HEK293 (cell line): ENCODE data around the gene MTMR4.

Experiments
- CTCF ChIA-PET: fragments of 350-600 bp; formaldehyde crosslinking; extraction: SDS; loops from one replicate; lab custom pipeline; 2021; ENCODE audit warnings: antibody characterized with exemption; lab: Yijun Ruan, JAX
- POLR2A ChIA-PET: fragments of 300-600 bp; formaldehyde crosslinking; extraction: SDS; loops from one replicate; lab custom pipeline; 2020; ENCODE audit warnings: antibody characterized with exemption, inconsistent platforms; lab: Yijun Ruan, JAX
- H3K27ac ChIP-seq: fragments of 200-500 bp; sonication (Bioruptor generic); 2 replicates; pipeline ENCODE4 v1.5.1; 2014; ENCODE audit warnings: low read depth, low read length, control low read depth, inconsistent platforms; ENCODE audit errors: extremely low read depth
- H3K36me3 ChIP-seq, 2 experiments: fragments of 200-500 bp in 1 of 2; sonication (Bioruptor generic) in 1 of 2; 1 replicate in 1 of 2; 2 replicates in 1 of 2; pipeline ENCODE4 v1.5.1; 2014 to 2017; ENCODE audit warnings: inconsistent platforms in 2 of 2, low read length in 2 of 2; ENCODE audit not compliant: control insufficient read depth in 2 of 2, insufficient read depth in 1 of 2
- H3K4me1 ChIP-seq: fragments of 200-500 bp; sonication (Bioruptor generic); 2 replicates; pipeline ENCODE4 v1.5.1; 2014; ENCODE audit warnings: mild to moderate bottlenecking, low read length, inconsistent platforms; ENCODE audit not compliant: control insufficient read depth, insufficient read depth
- H3K4me3 ChIP-seq: 2 replicates; pipeline ENCODE4 v1.5.1; 2011; ENCODE audit warnings: low read depth, mild to moderate bottlenecking, control low read depth, low read length, moderate library complexity
- H3K9me3 ChIP-seq: fragments of 200-500 bp; sonication (Bioruptor generic); 2 replicates; pipeline ENCODE4 v1.5.1; 2014; ENCODE audit warnings: low read depth, low read length, inconsistent platforms; ENCODE audit not compliant: control insufficient read depth, insufficient read depth
- AEBP2 ChIP-seq: fragments of 450-650 bp; formaldehyde crosslinking; IDR thresholded peaks from 2 replicates; pipeline ENCODE4 v1.5.1; 2016; ENCODE audit warnings: missing biosample characterization, missing genetic modification characterization, borderline replicate concordance
- BCL11A ChIP-seq: fragments of 450-650 bp; formaldehyde crosslinking; IDR thresholded peaks from 2 replicates; pipeline ENCODE4 v1.5.1; 2016; ENCODE audit warnings: low read depth, missing biosample characterization, missing genetic modification characterization
- GLIS2 ChIP-seq: fragments of 450-650 bp; formaldehyde crosslinking; IDR thresholded peaks from 2 replicates; pipeline ENCODE4 v1.5.1; 2016; ENCODE audit warnings: missing biosample characterization, missing genetic modification characterization
- HOXA7 ChIP-seq: sonication (generic); formaldehyde crosslinking; IDR thresholded peaks from 2 replicates; pipeline ENCODE4 v1.8.1; 2022; ENCODE audit warnings: missing genetic modification reagents, borderline replicate concordance
- KLF1 ChIP-seq: fragments of 450-650 bp; formaldehyde crosslinking; IDR thresholded peaks from 2 replicates; pipeline ENCODE4 v1.5.1; 2016; ENCODE audit warnings: missing biosample characterization, missing genetic modification characterization
- MYNN ChIP-seq: fragments of 450-650 bp; formaldehyde crosslinking; IDR thresholded peaks from 2 replicates; pipeline ENCODE4 v1.5.1; 2016; ENCODE audit warnings: missing biosample characterization, missing genetic modification characterization, borderline replicate concordance
- OSR2 ChIP-seq: fragments of 450-650 bp; formaldehyde crosslinking; IDR thresholded peaks from 2 replicates; pipeline ENCODE4 v1.5.1; 2016; ENCODE audit warnings: missing biosample characterization, missing genetic modification characterization
- RBAK ChIP-seq: fragments of 450-650 bp; formaldehyde crosslinking; IDR thresholded peaks from 2 replicates; pipeline ENCODE4 v1.5.1; 2016; ENCODE audit warnings: missing biosample characterization, missing genetic modification characterization
- SCRT2 ChIP-seq: fragments of 450-650 bp; formaldehyde crosslinking; IDR thresholded peaks from 2 replicates; pipeline ENCODE4 v1.5.1; 2016; ENCODE audit warnings: missing biosample characterization, missing genetic modification characterization
- ZBTB17 ChIP-seq: fragments of 450-650 bp; formaldehyde crosslinking; IDR thresholded peaks from 2 replicates; pipeline ENCODE4 v1.5.1; 2016; ENCODE audit warnings: missing biosample characterization, missing genetic modification characterization
- ZBTB44 ChIP-seq: fragments of 450-650 bp; IDR thresholded peaks from 2 replicates; pipeline ENCODE4 v1.5.1; 2018; ENCODE audit warnings: missing biosample characterization, mild to moderate bottlenecking, missing genetic modification characterization
- ZFP37 ChIP-seq: fragments of 450-650 bp; formaldehyde crosslinking; IDR thresholded peaks from 2 replicates; pipeline ENCODE4 v1.5.1; 2016; ENCODE audit warnings: missing biosample characterization, missing genetic modification characterization
- ZFP41 ChIP-seq: fragments of 450-650 bp; formaldehyde crosslinking; IDR thresholded peaks from 2 replicates; pipeline ENCODE4 v1.5.1; 2016; ENCODE audit warnings: missing biosample characterization, missing genetic modification characterization, borderline replicate concordance
- ZNF140 ChIP-seq: fragments of 450-650 bp; formaldehyde crosslinking; IDR thresholded peaks from 2 replicates; pipeline ENCODE4 v1.5.1; 2016; ENCODE audit warnings: missing biosample characterization, missing genetic modification characterization
- ZNF174 ChIP-seq: fragments of 450-650 bp; formaldehyde crosslinking; IDR thresholded peaks from 2 replicates; pipeline ENCODE4 v1.5.0; 2017; ENCODE audit warnings: missing biosample characterization, mild to moderate bottlenecking, missing genetic modification characterization
- ZNF280C ChIP-seq: fragments of 450-650 bp; formaldehyde crosslinking; IDR thresholded peaks from 2 replicates; pipeline ENCODE4 v1.5.1; 2016; ENCODE audit warnings: missing biosample characterization, missing genetic modification characterization
- ZNF292 ChIP-seq: fragments of 450-650 bp; formaldehyde crosslinking; IDR thresholded peaks from 2 replicates; pipeline ENCODE4 v1.5.1; 2016; ENCODE audit warnings: low read depth, missing biosample characterization, missing genetic modification characterization, borderline replicate concordance
- ZNF404 ChIP-seq: fragments of 450-650 bp; formaldehyde crosslinking; IDR thresholded peaks from 2 replicates; pipeline ENCODE4 v1.5.1; 2017; ENCODE audit warnings: missing biosample characterization, missing genetic modification characterization
- ZNF510 ChIP-seq: fragments of 450-650 bp; formaldehyde crosslinking; IDR thresholded peaks from 2 replicates; pipeline ENCODE4 v1.5.1; 2018; ENCODE audit warnings: mild to moderate bottlenecking, missing genetic modification characterization, missing biosample characterization; ENCODE audit not compliant: insufficient replicate concordance
- ZNF521 ChIP-seq: fragments of 450-650 bp; formaldehyde crosslinking; IDR thresholded peaks from 2 replicates; pipeline ENCODE4 v1.5.1; 2017; ENCODE audit warnings: missing biosample characterization, mild to moderate bottlenecking, missing genetic modification characterization
- ZNF530 ChIP-seq: fragments of 450-650 bp; formaldehyde crosslinking; IDR thresholded peaks from 2 replicates; pipeline ENCODE4 v1.5.1; 2016; ENCODE audit warnings: low read depth, missing biosample characterization, missing genetic modification characterization
- ZNF768 ChIP-seq: fragments of 450-650 bp; formaldehyde crosslinking; IDR thresholded peaks from 2 replicates; pipeline ENCODE4 v1.5.1; 2018; ENCODE audit warnings: missing biosample characterization, mild to moderate bottlenecking, missing genetic modification characterization
- ZNF776 ChIP-seq: fragments of 450-650 bp; formaldehyde crosslinking; IDR thresholded peaks from 2 replicates; pipeline ENCODE4 v1.5.0; 2017; ENCODE audit warnings: missing biosample characterization, missing genetic modification characterization, borderline replicate concordance
- ZSCAN16 ChIP-seq: fragments of 450-650 bp; formaldehyde crosslinking; IDR thresholded peaks from 2 replicates; pipeline ENCODE4 v1.5.1; 2016; ENCODE audit warnings: missing biosample characterization, missing genetic modification characterization
- ZSCAN30 ChIP-seq: fragments of 450-650 bp; IDR thresholded peaks from 2 replicates; pipeline ENCODE4 v1.5.1; 2018; ENCODE audit warnings: missing biosample characterization, mild to moderate bottlenecking, missing genetic modification characterization, moderate library complexity

Gene MTMR4

GRCh38 chr17:58525239-58525638, 10.8 kb upstream of the MTMR4 start:
- no peak overlapping the region for H3K27ac ChIP-seq
- H3K4me1 ChIP-seq: no peaks in the 10 kb centered on the region
- TF ChIP-seq ZFP37 (tag by site-specific recombination) (no peak), OSR2 (tag by site-specific recombination) (no peak), ZNF140 (no peak), SCRT2 (no peak), ZNF404 (tag by site-specific recombination) (no peak), GLIS2 (tag by site-specific recombination) (no peak), RBAK (tag by site-specific recombination) (no peak), ZSCAN16 (no peak), ZNF530 (no peak), ZNF174 (no peak), ZSCAN30 (no peak), BCL11A (tag by site-specific recombination) (no peak), ZNF292 (tag by site-specific recombination) (no peak), ZNF776 (tag by site-specific recombination) (no peak)
- H3K4me3 ChIP-seq: no peak overlapping the region
- H3K9me3 ChIP-seq: no peaks in the 10 kb centered on the region
- CTCF ChIA-PET: no interaction called here
- no peaks in the 10 kb centered on the region for H3K36me3 ChIP-seq
- POLR2A ChIA-PET: no interaction called here

- no peak for TF ChIP-seq ZNF280C (tag by site-specific recombination)
- TF ChIP-seq KLF1 (tag by site-specific recombination): no peak
- TF ChIP-seq ZBTB17 (tag by site-specific recombination): no peak
- TF ChIP-seq ZNF510 (tag by site-specific recombination): no peak
- no peak for TF ChIP-seq ZNF768 (tag by site-specific recombination)
- no peak for TF ChIP-seq ZFP41 (tag by site-specific recombination)
- TF ChIP-seq HOXA7 (CRISPR knock-in tag): no peak
- no peak for TF ChIP-seq AEBP2 (tag by site-specific recombination)
- no peak for TF ChIP-seq ZBTB44 (tag by site-specific recombination)
- no peak for TF ChIP-seq ZNF521 (tag by site-specific recombination)
- TF ChIP-seq MYNN (tag by site-specific recombination): no peak
- TF ChIP-seq, all 188 proteins: peak for 0
- Histone ChIP-seq H3K4me3 (no peak overlapping the region), H3K4me1 (no peaks in the 10 kb centered on the region), H3K27ac (no peak overlapping the region), H3K9me3 (no peaks in the 10 kb centered on the region), H3K36me3 (no peaks in the 10 kb centered on the region)
- ChIA-PET CTCF (interaction anchor here (0.7 to 1.5 kb wide), 3 partner anchors 167 to 628 kb away, joined by 3 to 8 read pairs (median 3); no protein-coding TSS in a partner anchor), POLR2A (no interaction called here)
Measured at GRCh38 chr17:58521680-58522079, 7.2 kb upstream of the MTMR4 start.
